Transverse colon (tissue), 3 donors: ENCODE measurements around the gene AFG1L.
"Not testable (repeated sequence)": the region's sequence is repeated elsewhere in the genome, so short reads cannot be mapped to it uniquely, and the experiment has no call there.

ENCODE experiments used
- CTCF ChIP-seq, 5 experiments: fragments of 200-600 bp in 3 of 5; fragments of 450-650 bp in 2 of 5; sonication (generic) in 3 of 5; IDR thresholded peaks; 1 replicate in 2 of 5; 2 replicates in 3 of 5; pipeline ENCODE4 v1.5.1; 2016 to 2017; ENCODE audit warnings: antibody characterized with exemption in 5 of 5, inconsistent platforms in 3 of 5, mild to moderate bottlenecking in 2 of 5, moderate library complexity in 1 of 5
- POLR2A ChIP-seq: fragments of 450-650 bp; IDR thresholded peaks from one replicate; pipeline ENCODE4 v1.6.1; 2016; ENCODE audit warnings: antibody characterized with exemption, mild to moderate bottlenecking, moderate library complexity

GRCh38 chr6:108416047-108416833 is 121.4 kb downstream of the AFG1L start:
- not testable (repeated sequence) for TF ChIP-seq CTCF (IDR thresholded peaks at IDR 0.05); POLR2A
